HFFc6 (cell line): ENCODE results near the gene ZIC1. TPM values are rescaled to one million over a fixed set of nuclear protein-coding genes. Genes with fewer than 3 reads are reported as not detected.
A peak's percentile ranks its signal among the peaks of the same experiment; 100 is the strongest.

ENCODE experiments used
- DNase-seq: peaks from one replicate; pipeline ENCODE4 v3.0.0-alpha.2; 2018
- H3K27ac Mint-ChIP-seq: 2 replicates; pipeline ENCODE4 v1.8.0; 2020; ENCODE audit warnings: mild to moderate bottlenecking, mixed read lengths
- H3K27me3 Mint-ChIP-seq: 2 replicates; pipeline ENCODE4 v1.8.0; 2021; ENCODE audit warnings: mild to moderate bottlenecking, moderate library complexity, mixed read lengths; ENCODE audit not compliant: insufficient read depth
- H3K36me3 Mint-ChIP-seq: 2 replicates; pipeline ENCODE4 v1.8.0; 2021; ENCODE audit warnings: low read depth, mixed read lengths
- H3K4me1 Mint-ChIP-seq: 2 replicates; pipeline ENCODE4 v1.8.0; 2020; ENCODE audit warnings: low read depth, mixed read lengths
- H3K4me3 Mint-ChIP-seq: 2 replicates; pipeline ENCODE4 v1.8.0; 2020; ENCODE audit warnings: mild to moderate bottlenecking, moderate library complexity, mixed read lengths
- H3K9me3 Mint-ChIP-seq: 2 replicates; pipeline ENCODE4 v1.8.0; 2020; ENCODE audit warnings: mild to moderate bottlenecking, mixed read lengths
- CTCF ChIP-seq: fragments of 200-600 bp; sonication (generic); IDR thresholded peaks from 2 replicates; pipeline ENCODE4 v1.5.0; 2021; ENCODE audit warnings: antibody characterized with exemption, mild to moderate bottlenecking
- total RNA-seq, 6 experiments: library from RNA; stranded (reverse); fragmentation: NEBNext Ultra II Directional; extraction: Animal tissue kit (Norgen Biotek cat#: 25700); gene quantifications; 2 replicates in 1 of 6; 3 replicates in 5 of 6; pipeline ENCODE4 v1.2.3, GENCODE V29; 2021

ZIC1 gene
- total RNA-seq, 6 experiments from 2014 or later, result 0.43 to 1.0 (median 0.57) TPM

- Mint-ChIP-seq H3K27ac (peak overlapping the region; percentile 63), H3K4me1 (peaks cover 53% of the 10 kb centered on the region), H3K9me3 (peaks cover 19% of the 10 kb centered on the region; the same call in 1 of the 2 replicates), H3K36me3 (peaks cover 21% of the 10 kb centered on the region), H3K27me3 (peaks cover 61% of the 10 kb centered on the region), H3K4me3 (peak overlapping the region; percentile 95)
- peak; percentile 68 for DNase-seq
- no peak for TF ChIP-seq CTCF
These were observed 1.5 kb downstream of the ZIC1 start for GRCh38 chr3:147410526-147411237.

- Mint-ChIP-seq H3K27ac (peak overlapping the region; percentile 0; the same call in 1 of the 2 replicates), H3K4me1 (peaks cover 53% of the 10 kb centered on the region), H3K36me3 (peaks cover 21% of the 10 kb centered on the region), H3K9me3 (peaks cover 19% of the 10 kb centered on the region; the same call in 1 of the 2 replicates), H3K27me3 (peaks cover 55% of the 10 kb centered on the region), H3K4me3 (peak overlapping the region; percentile 95)
- peak; percentile 22 for DNase-seq
- no peak for TF ChIP-seq CTCF
These were observed 2.2 kb downstream of the ZIC1 start for GRCh38 chr3:147411238-147411814.

- no peak for TF ChIP-seq CTCF
- H3K36me3 Mint-ChIP-seq, result peaks cover 21% of the 10 kb centered on the region
- peaks cover 48% of the 10 kb centered on the region for H3K4me1 Mint-ChIP-seq
- peak overlapping the region; percentile 95 for H3K4me3 Mint-ChIP-seq
- no peak overlapping the region for H3K27ac Mint-ChIP-seq
- H3K27me3 Mint-ChIP-seq, result peaks cover 50% of the 10 kb centered on the region
- no peak for DNase-seq
- H3K9me3 Mint-ChIP-seq, result peaks cover 19% of the 10 kb centered on the region; the same call in 1 of the 2 replicates
These were observed 2.7 kb downstream of the ZIC1 start for GRCh38 chr3:147411815-147412241.

- Mint-ChIP-seq H3K4me1 (peaks cover 43% of the 10 kb centered on the region), H3K27ac (no peak overlapping the region), H3K36me3 (peaks cover 21% of the 10 kb centered on the region), H3K4me3 (peak overlapping the region; percentile 86; the same call in 1 of the 2 replicates), H3K9me3 (peaks cover 19% of the 10 kb centered on the region; the same call in 1 of the 2 replicates), H3K27me3 (peaks cover 44% of the 10 kb centered on the region)
- no peak for DNase-seq
- no peak for TF ChIP-seq CTCF
These were observed 3.2 kb downstream of the ZIC1 start for GRCh38 chr3:147412261-147412916.

- Mint-ChIP-seq H3K9me3 (peaks cover 14% of the 10 kb centered on the region; the same call in 1 of the 2 replicates), H3K36me3 (peaks cover 14% of the 10 kb centered on the region), H3K27ac (no peak overlapping the region), H3K4me3 (peak overlapping the region; percentile 86), H3K4me1 (peaks cover 35% of the 10 kb centered on the region), H3K27me3 (peaks cover 37% of the 10 kb centered on the region)
- DNase-seq, result no peak
- no peak for TF ChIP-seq CTCF
These were observed 3.9 kb downstream of the ZIC1 start for GRCh38 chr3:147412917-147413685.
